WTC11 (cell line): ENCODE measurements around the gene PRDM15.

Source experiments
- ATF3 ChIP-seq: sonication (generic); formaldehyde crosslinking; conservative IDR thresholded peaks from 2 replicates; pipeline ENCODE4 v1.8.1; 2022; ENCODE audit warnings: mild to moderate bottlenecking, missing genetic modification reagents
- ATF6 ChIP-seq: sonication (generic); formaldehyde crosslinking; IDR thresholded peaks from 2 replicates; pipeline ENCODE4 v1.8.1; 2023; ENCODE audit warnings: mild to moderate bottlenecking, missing genetic modification reagents
- CTCF ChIP-seq: fragments of 200-600 bp; IDR thresholded peaks from 2 replicates; pipeline ENCODE4 v1.8.0; 2022; ENCODE audit warnings: antibody characterized with exemption
- NFE2L1 ChIP-seq: sonication (generic); formaldehyde crosslinking; IDR thresholded peaks from 2 replicates; pipeline ENCODE4 v1.8.1; 2023; ENCODE audit warnings: missing genetic modification reagents
- NR2C2 ChIP-seq: sonication (generic); formaldehyde crosslinking; IDR thresholded peaks from 2 replicates; pipeline ENCODE4 v1.8.0; 2022; ENCODE audit warnings: mild to moderate bottlenecking, missing genetic modification reagents
- NR3C1 ChIP-seq: sonication (generic); formaldehyde crosslinking; conservative IDR thresholded peaks from 2 replicates; pipeline ENCODE4 v1.8.1; 2023; ENCODE audit warnings: low read depth, mild to moderate bottlenecking, missing genetic modification reagents
- TCF7 ChIP-seq: sonication (generic); formaldehyde crosslinking; IDR thresholded peaks from 2 replicates; pipeline ENCODE4 v1.8.0; 2022; ENCODE audit warnings: mild to moderate bottlenecking, low read depth, missing genetic modification reagents, moderate library complexity
- USF1 ChIP-seq: sonication (generic); formaldehyde crosslinking; IDR thresholded peaks from 2 replicates; pipeline ENCODE4 v1.8.0; 2022; ENCODE audit warnings: mild to moderate bottlenecking, missing genetic modification reagents
- ZNF121 ChIP-seq: sonication (generic); formaldehyde crosslinking; IDR thresholded peaks from 2 replicates; pipeline ENCODE4 v1.8.0; 2023; ENCODE audit warnings: missing genetic modification reagents
- ZNF532 ChIP-seq: fragments of 250-450 bp; sonication (Bioruptor Pico); IDR thresholded peaks from 2 replicates; pipeline ENCODE4 v1.9.0; 2021; ENCODE audit warnings: mild to moderate bottlenecking, borderline replicate concordance
- TF ChIP-seq, protein P1 (sequence below): sonication (generic); formaldehyde crosslinking; IDR thresholded peaks from 2 replicates; pipeline ENCODE4 v1.8.1; 2023; ENCODE audit warnings: mild to moderate bottlenecking, missing genetic modification reagents, moderate library complexity
- TF ChIP-seq, protein P2 (sequence below): sonication (generic); formaldehyde crosslinking; IDR thresholded peaks from 2 replicates; pipeline ENCODE4 v1.8.0; 2022; ENCODE audit warnings: mild to moderate bottlenecking, missing genetic modification reagents

GRCh38 chr21:41830145-41830707, 48.9 kb downstream of the PRDM15 start:
- TF ChIP-seq CTCF (no peak), ATF3 (no peak), ZNF121 (CRISPR knock-in tag) (no peak), NR3C1 (CRISPR knock-in tag) (no peak), NR2C2 (CRISPR knock-in tag) (no peak), TCF7 (no peak), USF1 (CRISPR knock-in tag) (no peak), ZNF532 (CRISPR knock-in tag) (no peak), NFE2L1 (no peak), ATF6 (CRISPR knock-in tag) (no peak)
- TF ChIP-seq, protein P1, sequence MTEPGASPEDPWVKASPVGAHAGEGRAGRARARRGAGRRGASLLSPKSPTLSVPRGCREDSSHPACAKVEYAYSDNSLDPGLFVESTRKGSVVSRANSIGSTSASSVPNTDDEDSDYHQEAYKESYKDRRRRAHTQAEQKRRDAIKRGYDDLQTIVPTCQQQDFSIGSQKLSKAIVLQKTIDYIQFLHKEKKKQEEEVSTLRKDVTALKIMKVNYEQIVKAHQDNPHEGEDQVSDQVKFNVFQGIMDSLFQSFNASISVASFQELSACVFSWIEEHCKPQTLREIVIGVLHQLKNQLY (CRISPR knock-in tag): no peak
- TF ChIP-seq, protein P2, sequence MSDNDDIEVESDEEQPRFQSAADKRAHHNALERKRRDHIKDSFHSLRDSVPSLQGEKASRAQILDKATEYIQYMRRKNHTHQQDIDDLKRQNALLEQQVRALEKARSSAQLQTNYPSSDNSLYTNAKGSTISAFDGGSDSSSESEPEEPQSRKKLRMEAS (CRISPR knock-in tag): no peak
